ENCODE measurements around the gene TM4SF20.

The TM4SF20 gene

DNA sequence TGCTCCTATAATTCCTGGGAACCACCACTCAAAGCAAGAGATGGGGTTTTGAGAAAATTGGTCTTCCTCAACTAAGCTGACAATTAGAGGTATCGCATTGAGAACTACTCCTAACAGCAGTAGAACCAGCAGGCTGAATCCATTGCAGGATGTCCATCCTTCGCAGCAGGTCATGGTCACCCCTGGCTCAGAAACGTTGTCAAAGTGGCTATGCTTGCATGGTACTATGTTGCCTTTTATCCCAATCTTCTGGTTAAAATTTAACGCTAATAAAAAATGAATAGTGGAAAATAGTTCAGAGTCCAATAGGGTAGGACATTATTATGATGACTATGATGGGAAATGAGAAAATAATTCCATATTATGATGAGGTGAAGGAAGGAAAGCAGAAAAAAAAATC, at the start of gene TM4SF20:
Gene TM4SF20, minus strand, starts transcription at position 212 of the 400 bp plus-strand sequence. Its CDS starts 38 bp downstream, at position 174.
- Histone ChIP-seq H3K4me3 (ENCODE audit: low read depth in 1 of 2, low read length in 2 of 2) (no peak within 1 kb of the TSS), H3K9ac (ENCODE audit: low read length) (no peak within 1 kb of the TSS), H3K27ac (ENCODE audit: low read depth, low read length) (no peak within 1 kb of the TSS), H3K9me3 (ENCODE audit: low read length) (no peaks in the 10 kb centered on the region), H3K27me3 (ENCODE audit: control insufficient read depth in 1 of 2, insufficient read depth in 2 of 2, low read length in 2 of 2) (no peaks in the 10 kb centered on the region), H3K36me3 (ENCODE audit: insufficient read depth, low read length) (no peaks in the 10 kb centered on the region), H3K4me1 (ENCODE audit: insufficient read depth, low read length) (no peaks in the 10 kb centered on the region)

- H3K4me1 ChIP-seq (ENCODE audit: insufficient read depth, low read length) = no peaks in the 10 kb centered on the region
These were observed 49.7 kb upstream of the TM4SF20 start for GRCh38 chr2:227428731-227429285.

GRCh38 chr2:227423656-227424499, 44.8 kb upstream of the TM4SF20 start:
- no peaks in the 10 kb centered on the region for H3K4me1 ChIP-seq (ENCODE audit: insufficient read depth, low read length)
- no peaks in the 10 kb centered on the region for H3K27me3 ChIP-seq (ENCODE audit: control insufficient read depth in 1 of 2, insufficient read depth in 2 of 2, low read length in 2 of 2)
- H3K27ac ChIP-seq (ENCODE audit: low read depth, low read length) = no peak overlapping the region
- H3K9ac ChIP-seq (ENCODE audit: low read length) = no peak overlapping the region
- H3K9me3 ChIP-seq (ENCODE audit: low read length) = no peaks in the 10 kb centered on the region
- H3K4me3 ChIP-seq (ENCODE audit: low read depth in 1 of 2, low read length in 2 of 2) = no peak overlapping the region
- no peaks in the 10 kb centered on the region for H3K36me3 ChIP-seq (ENCODE audit: insufficient read depth, low read length)

More at GRCh38 chr2:227428731-227429285, 49.7 kb upstream of the TM4SF20 start:
- Histone ChIP-seq H3K27me3 (ENCODE audit: control insufficient read depth in 1 of 2, insufficient read depth in 2 of 2, low read length in 2 of 2) (no peaks in the 10 kb centered on the region), H3K9me3 (ENCODE audit: low read length) (peaks cover 6% of the 10 kb centered on the region), H3K4me3 (ENCODE audit: low read depth in 1 of 2, low read length in 2 of 2) (no peak overlapping the region), H3K36me3 (ENCODE audit: insufficient read depth, low read length) (no peaks in the 10 kb centered on the region), H3K27ac (ENCODE audit: low read depth, low read length) (no peak overlapping the region), H3K9ac (ENCODE audit: low read length) (no peak overlapping the region)

- H3K36me3 ChIP-seq (ENCODE audit: insufficient read depth, low read length) = no peaks in the 10 kb centered on the region
These were observed 41.3 kb upstream of the TM4SF20 start for GRCh38 chr2:227420087-227421052.

GRCh38 chr2:227416701-227417100, 37.6 kb upstream of the TM4SF20 start:
- no peaks in the 10 kb centered on the region for H3K27me3 ChIP-seq (ENCODE audit: control insufficient read depth in 1 of 2, insufficient read depth in 2 of 2, low read length in 2 of 2)
- no peak overlapping the region for H3K27ac ChIP-seq (ENCODE audit: low read depth, low read length)

More at GRCh38 chr2:227420087-227421052, 41.3 kb upstream of the TM4SF20 start:
- no peak overlapping the region for H3K27ac ChIP-seq (ENCODE audit: low read depth, low read length)
- H3K9me3 ChIP-seq (ENCODE audit: low read length) = no peaks in the 10 kb centered on the region
- H3K27me3 ChIP-seq (ENCODE audit: control insufficient read depth in 1 of 2, insufficient read depth in 2 of 2, low read length in 2 of 2) = no peaks in the 10 kb centered on the region
- no peaks in the 10 kb centered on the region for H3K4me1 ChIP-seq (ENCODE audit: insufficient read depth, low read length)
- H3K9ac ChIP-seq (ENCODE audit: low read length) = no peak overlapping the region
- no peak overlapping the region for H3K4me3 ChIP-seq (ENCODE audit: low read depth in 1 of 2, low read length in 2 of 2)

DNA sequence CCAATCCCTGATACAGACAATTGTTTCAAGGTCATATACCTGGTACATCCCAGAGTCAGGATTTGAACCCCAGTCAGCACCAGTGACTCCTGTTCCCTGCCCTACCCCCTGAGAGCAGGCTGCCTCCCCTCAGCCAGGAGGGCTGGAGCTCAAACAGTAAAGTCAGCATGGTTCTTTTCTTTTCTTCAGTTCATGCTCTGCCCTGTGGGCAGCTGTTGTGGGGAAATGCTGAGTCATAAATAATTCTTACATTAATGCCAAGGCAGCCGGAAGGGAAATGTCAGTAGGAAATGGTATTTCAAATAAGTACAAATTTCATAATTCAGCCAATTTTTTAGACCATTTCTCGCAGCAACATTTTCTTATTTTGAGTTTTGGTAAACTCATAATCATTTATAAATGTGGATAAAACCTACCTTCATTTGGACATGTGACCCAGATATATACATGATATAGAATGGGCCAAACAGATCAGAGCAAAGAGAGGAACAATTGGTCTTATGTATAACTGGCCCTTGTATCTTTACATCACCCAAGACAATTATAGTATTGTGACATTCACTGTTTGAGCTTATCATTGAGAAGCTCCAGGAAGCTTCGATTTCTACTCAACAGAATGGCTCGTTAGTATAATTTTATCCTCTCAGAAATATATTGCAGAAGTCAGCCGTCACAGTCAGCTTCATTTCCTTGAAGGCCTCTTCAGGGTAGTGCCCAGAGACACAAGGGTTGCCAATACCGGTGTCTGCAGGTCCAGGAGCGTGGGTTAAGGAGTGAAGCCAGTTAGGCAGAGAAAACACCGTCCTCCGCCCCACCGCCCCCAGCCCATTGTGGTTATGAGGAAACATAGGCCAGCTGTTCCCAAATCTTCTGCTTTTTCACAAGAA, 36.7 kb upstream of the TM4SF20 start:
- Histone ChIP-seq H3K9ac (ENCODE audit: low read length) (no peak overlapping the region), H3K9me3 (ENCODE audit: low read length) (no peaks in the 10 kb centered on the region), H3K4me1 (ENCODE audit: insufficient read depth, low read length) (peaks cover 4% of the 10 kb centered on the region), H3K4me3 (ENCODE audit: low read depth in 1 of 2, low read length in 2 of 2) (no peak overlapping the region), H3K27me3 (ENCODE audit: control insufficient read depth in 1 of 2, insufficient read depth in 2 of 2, low read length in 2 of 2) (no peaks in the 10 kb centered on the region), H3K36me3 (ENCODE audit: insufficient read depth, low read length) (no peaks in the 10 kb centered on the region), H3K27ac (ENCODE audit: low read depth, low read length) (no peak overlapping the region)

More at GRCh38 chr2:227416701-227417100, 37.6 kb upstream of the TM4SF20 start:
- H3K4me1 ChIP-seq (ENCODE audit: insufficient read depth, low read length) = peaks cover 4% of the 10 kb centered on the region
- no peak overlapping the region for H3K4me3 ChIP-seq (ENCODE audit: low read depth in 1 of 2, low read length in 2 of 2)
- H3K9me3 ChIP-seq (ENCODE audit: low read length) = no peaks in the 10 kb centered on the region
- H3K36me3 ChIP-seq (ENCODE audit: insufficient read depth, low read length) = no peaks in the 10 kb centered on the region
- no peak overlapping the region for H3K9ac ChIP-seq (ENCODE audit: low read length)

DNA sequence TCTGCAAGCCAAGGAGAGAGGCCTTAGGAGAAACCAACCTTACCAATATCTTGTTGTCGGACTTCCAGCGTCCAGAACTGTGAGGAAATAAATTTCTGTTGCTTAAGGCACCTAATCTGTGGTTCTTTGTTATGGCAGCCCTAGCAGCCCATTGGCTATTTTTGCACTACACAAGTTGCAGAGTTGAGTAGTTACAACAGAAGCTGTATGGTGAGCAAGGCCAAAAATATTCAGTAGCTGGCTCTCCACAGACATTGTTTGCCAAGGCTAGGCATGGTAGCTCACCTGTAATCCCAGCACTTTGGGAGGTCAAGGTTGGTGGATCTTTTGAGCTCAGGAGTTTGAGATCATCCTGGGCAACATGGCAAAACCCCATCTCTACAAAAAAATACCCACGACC, 35.7 kb upstream of the TM4SF20 start:
- no peaks in the 10 kb centered on the region for H3K27me3 ChIP-seq (ENCODE audit: control insufficient read depth in 1 of 2, insufficient read depth in 2 of 2, low read length in 2 of 2)
- no peak overlapping the region for H3K9ac ChIP-seq (ENCODE audit: low read length)
- H3K4me1 ChIP-seq (ENCODE audit: insufficient read depth, low read length) = peaks cover 4% of the 10 kb centered on the region
- no peak overlapping the region for H3K4me3 ChIP-seq (ENCODE audit: low read depth in 1 of 2, low read length in 2 of 2)
- H3K9me3 ChIP-seq (ENCODE audit: low read length) = no peaks in the 10 kb centered on the region
- H3K36me3 ChIP-seq (ENCODE audit: insufficient read depth, low read length) = no peaks in the 10 kb centered on the region
- H3K27ac ChIP-seq (ENCODE audit: low read depth, low read length) = no peak overlapping the region

- H3K27ac ChIP-seq (ENCODE audit: low read depth, low read length) = no peak overlapping the region
- no peaks in the 10 kb centered on the region for H3K9me3 ChIP-seq (ENCODE audit: low read length)
- H3K36me3 ChIP-seq (ENCODE audit: insufficient read depth, low read length) = no peaks in the 10 kb centered on the region
- peaks cover 4% of the 10 kb centered on the region for H3K4me1 ChIP-seq (ENCODE audit: insufficient read depth, low read length)
- H3K4me3 ChIP-seq (ENCODE audit: low read depth in 1 of 2, low read length in 2 of 2) = no peak overlapping the region
- no peak overlapping the region for H3K9ac ChIP-seq (ENCODE audit: low read length)
- H3K27me3 ChIP-seq (ENCODE audit: control insufficient read depth in 1 of 2, insufficient read depth in 2 of 2, low read length in 2 of 2) = no peaks in the 10 kb centered on the region
These were observed 34.3 kb upstream of the TM4SF20 start for GRCh38 chr2:227413371-227413770.

DNA sequence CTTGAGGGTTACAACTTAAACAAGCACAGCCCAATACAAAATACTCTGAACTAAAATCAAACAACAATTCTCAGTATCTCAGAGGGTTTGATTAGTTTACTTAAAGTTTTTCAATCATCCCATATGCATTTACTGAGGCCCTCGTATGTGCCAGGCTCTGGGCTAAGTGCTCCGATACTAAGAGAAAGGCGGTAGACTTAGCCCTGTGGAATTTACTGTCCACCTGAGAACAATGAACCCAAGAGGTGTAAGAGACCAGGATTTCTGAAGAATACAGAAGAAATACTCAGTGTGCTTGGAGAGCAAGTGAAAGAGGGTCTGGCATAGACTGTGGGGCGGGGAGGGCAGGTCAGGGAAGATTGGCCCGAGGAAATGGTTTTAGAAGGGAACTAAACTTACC, 33.8 kb upstream of the TM4SF20 start:
- Histone ChIP-seq H3K4me1 (ENCODE audit: insufficient read depth, low read length) (peaks cover 4% of the 10 kb centered on the region), H3K9me3 (ENCODE audit: low read length) (no peaks in the 10 kb centered on the region), H3K4me3 (ENCODE audit: low read depth in 1 of 2, low read length in 2 of 2) (no peak overlapping the region), H3K9ac (ENCODE audit: low read length) (no peak overlapping the region), H3K27ac (ENCODE audit: low read depth, low read length) (no peak overlapping the region), H3K36me3 (ENCODE audit: insufficient read depth, low read length) (no peaks in the 10 kb centered on the region), H3K27me3 (ENCODE audit: control insufficient read depth in 1 of 2, insufficient read depth in 2 of 2, low read length in 2 of 2) (no peaks in the 10 kb centered on the region)

- no peaks in the 10 kb centered on the region for H3K27me3 ChIP-seq (ENCODE audit: control insufficient read depth in 1 of 2, insufficient read depth in 2 of 2, low read length in 2 of 2)
- no peak overlapping the region for H3K9ac ChIP-seq (ENCODE audit: low read length)
- peaks cover 5% of the 10 kb centered on the region for H3K4me1 ChIP-seq (ENCODE audit: insufficient read depth, low read length)
- H3K36me3 ChIP-seq (ENCODE audit: insufficient read depth, low read length) = no peaks in the 10 kb centered on the region
- H3K27ac ChIP-seq (ENCODE audit: low read depth, low read length) = no peak overlapping the region
- H3K4me3 ChIP-seq (ENCODE audit: low read depth in 1 of 2, low read length in 2 of 2) = no peak overlapping the region
- no peaks in the 10 kb centered on the region for H3K9me3 ChIP-seq (ENCODE audit: low read length)
These were observed 32.9 kb upstream of the TM4SF20 start for GRCh38 chr2:227411990-227412350.

Measured in muscle layer of colon (tissue), 2 donors.